ENCODE results near the gene RAB34.
A peak's percentile ranks its signal among the peaks of the same experiment; 100 is the strongest.

The RAB34 gene

DNA sequence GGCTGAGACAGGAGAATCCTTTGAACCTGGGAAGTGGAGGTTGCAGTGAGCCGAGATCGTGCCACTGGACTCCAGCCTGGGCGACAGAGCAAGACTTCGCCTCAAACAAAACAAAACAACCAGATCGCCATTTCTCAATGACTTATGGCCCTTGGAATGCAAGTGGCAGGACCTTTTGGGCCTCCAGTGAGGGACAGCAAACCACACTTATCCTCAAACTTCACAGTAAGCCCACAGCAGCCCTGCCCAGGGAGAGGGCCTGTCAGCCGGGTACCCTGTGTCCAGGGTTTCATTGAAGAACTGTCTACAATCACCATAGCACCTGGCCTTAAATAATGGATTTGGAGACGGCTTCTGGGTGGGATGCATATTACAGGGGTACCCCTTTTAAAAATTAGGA, 37.8 kb upstream of the RAB34 start:
- Histone ChIP-seq H3K36me3 (ENCODE audit: control insufficient read depth in 1 of 2, insufficient read depth in 2 of 2, low read length in 2 of 2) (peaks cover 24 to 50% of the 10 kb centered on the region in 2 donors), H3K4me1 (ENCODE audit: control insufficient read depth in 1 of 2, insufficient read depth in 2 of 2, low read length in 2 of 2) (peaks cover 1 to 2% of the 10 kb centered on the region in 2 donors), H3K27me3 (ENCODE audit: control insufficient read depth in 1 of 2, insufficient read depth in 2 of 2, low read length in 2 of 2) (no peaks in the 10 kb centered on the region), H3K27ac (ENCODE audit: low read depth, low read length) (no peak overlapping the region), H3K9ac (ENCODE audit: low read depth in 1 of 2, low read length in 2 of 2) (no peak overlapping the region), H3K9me3 (ENCODE audit: control insufficient read depth in 1 of 2, low read length in 2 of 2) (no peaks in the 10 kb centered on the region), H3K4me3 (ENCODE audit: low read depth in 1 of 2, low read length in 2 of 2) (no peak overlapping the region)

DNA sequence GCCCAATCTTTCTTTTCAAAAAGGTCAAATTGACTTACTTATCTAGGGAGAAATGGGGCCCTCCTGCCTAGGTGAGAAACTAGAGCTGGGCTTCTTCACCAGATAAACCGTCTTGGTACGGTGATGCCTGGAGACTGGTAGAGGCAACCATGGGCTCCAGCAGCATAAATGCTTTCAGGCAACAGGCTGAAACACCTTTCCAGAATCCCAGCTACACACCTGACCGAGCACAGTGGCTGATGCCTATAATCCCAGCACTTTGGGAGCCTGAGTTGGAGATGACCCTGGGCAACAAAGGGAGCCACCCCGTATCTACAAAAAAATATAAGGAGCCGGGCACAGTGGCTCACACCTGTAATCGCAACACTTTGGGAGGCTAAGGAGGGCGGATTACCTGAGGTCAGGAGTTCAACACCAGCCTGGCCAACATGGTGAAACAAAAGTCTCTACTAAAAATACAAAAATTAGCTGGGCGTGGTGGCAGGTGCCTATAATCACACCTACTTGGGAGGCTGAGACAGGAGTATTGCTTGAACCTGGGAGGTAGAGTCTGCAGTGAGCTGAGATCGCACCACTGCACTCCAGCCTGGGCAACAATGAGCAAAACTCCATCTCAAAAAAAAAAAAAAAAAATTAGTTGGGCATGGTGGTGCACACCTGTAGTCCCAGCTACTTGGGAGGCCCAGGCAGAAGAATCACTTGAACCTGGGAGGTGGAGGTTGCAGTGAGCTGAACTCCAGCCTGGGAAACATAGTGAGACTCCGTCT, 34.1 kb upstream of the RAB34 start:
- no peaks in the 10 kb centered on the region for H3K27me3 ChIP-seq (ENCODE audit: control insufficient read depth in 1 of 2, insufficient read depth in 2 of 2, low read length in 2 of 2)
- H3K4me3 ChIP-seq (ENCODE audit: low read depth in 1 of 2, low read length in 2 of 2) = no peak overlapping the region
- peaks cover 20 to 45% of the 10 kb centered on the region in 2 donors for H3K36me3 ChIP-seq (ENCODE audit: control insufficient read depth in 1 of 2, insufficient read depth in 2 of 2, low read length in 2 of 2)
- peaks cover 26 to 37% of the 10 kb centered on the region in 2 donors for H3K4me1 ChIP-seq (ENCODE audit: control insufficient read depth in 1 of 2, insufficient read depth in 2 of 2, low read length in 2 of 2)
- H3K27ac ChIP-seq (ENCODE audit: low read depth, low read length) = no peak overlapping the region
- H3K9ac ChIP-seq (ENCODE audit: low read depth in 1 of 2, low read length in 2 of 2) = no peak overlapping the region
- no peaks in the 10 kb centered on the region for H3K9me3 ChIP-seq (ENCODE audit: control insufficient read depth in 1 of 2, low read length in 2 of 2)

DNA sequence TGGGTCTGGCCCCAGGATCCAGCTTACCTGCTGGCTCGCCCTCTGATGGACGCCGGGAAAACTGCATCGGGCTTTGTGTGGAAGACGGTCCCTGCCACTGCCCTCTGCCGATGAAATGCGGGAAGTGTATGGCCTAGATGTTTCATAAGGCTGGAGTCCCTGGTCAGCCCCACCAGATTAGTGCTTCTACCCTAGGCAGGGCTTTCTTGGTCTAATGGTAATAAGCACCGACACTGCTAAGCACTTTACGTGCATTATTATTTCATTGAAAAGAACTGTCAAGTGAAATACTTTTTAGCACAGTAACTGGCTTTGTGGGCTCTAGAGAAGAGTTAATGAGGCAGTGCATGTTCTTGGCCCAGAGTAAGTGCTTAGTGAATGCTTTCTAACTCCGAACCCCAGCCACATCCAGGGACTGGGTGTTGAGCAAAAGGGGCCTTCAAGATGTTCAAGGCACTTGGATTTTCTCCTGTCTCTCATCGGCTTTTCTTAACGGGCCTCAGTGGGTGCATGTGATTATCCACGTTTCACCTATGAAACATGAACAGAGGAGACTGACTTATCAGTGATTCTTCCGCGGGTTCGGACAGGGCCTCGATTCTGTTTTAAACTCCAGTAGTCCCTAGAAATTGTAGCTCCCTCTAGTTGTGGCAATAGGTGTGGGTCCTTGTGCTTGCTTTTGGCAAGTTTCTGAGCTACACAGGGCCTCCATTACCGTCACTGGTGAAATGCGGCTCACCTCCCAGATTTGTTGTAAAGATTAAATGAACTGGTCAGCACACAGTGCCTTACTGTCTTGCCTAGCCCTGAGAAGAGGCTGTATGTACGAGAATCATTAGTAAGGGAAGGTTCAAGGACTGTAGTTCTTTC, 32.7 kb upstream of the RAB34 start:
- Histone ChIP-seq H3K4me3 (ENCODE audit: low read depth in 1 of 2, low read length in 2 of 2) (no peak overlapping the region), H3K27ac (ENCODE audit: low read depth, low read length) (no peak overlapping the region), H3K4me1 (ENCODE audit: control insufficient read depth in 1 of 2, insufficient read depth in 2 of 2, low read length in 2 of 2) (peaks cover 40 to 49% of the 10 kb centered on the region in 2 donors), H3K9me3 (ENCODE audit: control insufficient read depth in 1 of 2, low read length in 2 of 2) (no peaks in the 10 kb centered on the region), H3K36me3 (ENCODE audit: control insufficient read depth in 1 of 2, insufficient read depth in 2 of 2, low read length in 2 of 2) (peaks cover 20 to 38% of the 10 kb centered on the region in 2 donors), H3K9ac (ENCODE audit: low read depth in 1 of 2, low read length in 2 of 2) (no peak overlapping the region), H3K27me3 (ENCODE audit: control insufficient read depth in 1 of 2, insufficient read depth in 2 of 2, low read length in 2 of 2) (no peaks in the 10 kb centered on the region)

DNA sequence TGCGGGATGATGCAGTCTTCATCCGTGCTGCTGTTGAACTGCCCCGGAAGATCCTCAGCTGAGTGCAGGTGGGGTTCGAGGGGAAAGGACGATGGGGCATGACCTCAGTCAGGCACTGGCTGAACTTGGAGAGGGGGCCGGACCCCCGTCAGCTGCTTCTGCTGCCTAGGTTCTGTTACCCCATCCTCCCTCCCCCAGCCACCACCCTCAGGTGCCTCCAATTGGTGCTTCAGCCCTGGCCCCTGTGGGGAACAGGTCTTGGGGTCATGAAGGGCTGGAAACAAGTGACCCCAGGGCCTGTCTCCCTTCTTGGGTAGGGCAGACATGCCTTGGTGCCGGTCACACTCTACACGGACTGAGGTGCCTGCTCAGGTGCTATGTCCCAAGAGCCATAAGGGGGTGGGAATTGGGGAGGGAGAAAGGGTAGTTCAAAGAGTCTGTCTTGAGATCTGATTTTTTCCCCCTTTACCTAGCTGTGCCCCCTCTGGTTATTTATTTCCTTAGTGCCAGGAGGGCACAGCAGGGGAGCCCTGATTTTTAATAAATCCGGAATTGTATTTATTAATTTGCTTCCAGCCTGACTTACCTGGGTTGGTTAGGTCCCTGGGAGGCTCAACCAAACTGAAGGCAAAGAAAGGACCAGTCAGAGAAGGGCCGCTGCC, 32.0 kb upstream of the RAB34 start:
- H3K27ac ChIP-seq (ENCODE audit: low read depth, low read length) = no peak overlapping the region

DNA sequence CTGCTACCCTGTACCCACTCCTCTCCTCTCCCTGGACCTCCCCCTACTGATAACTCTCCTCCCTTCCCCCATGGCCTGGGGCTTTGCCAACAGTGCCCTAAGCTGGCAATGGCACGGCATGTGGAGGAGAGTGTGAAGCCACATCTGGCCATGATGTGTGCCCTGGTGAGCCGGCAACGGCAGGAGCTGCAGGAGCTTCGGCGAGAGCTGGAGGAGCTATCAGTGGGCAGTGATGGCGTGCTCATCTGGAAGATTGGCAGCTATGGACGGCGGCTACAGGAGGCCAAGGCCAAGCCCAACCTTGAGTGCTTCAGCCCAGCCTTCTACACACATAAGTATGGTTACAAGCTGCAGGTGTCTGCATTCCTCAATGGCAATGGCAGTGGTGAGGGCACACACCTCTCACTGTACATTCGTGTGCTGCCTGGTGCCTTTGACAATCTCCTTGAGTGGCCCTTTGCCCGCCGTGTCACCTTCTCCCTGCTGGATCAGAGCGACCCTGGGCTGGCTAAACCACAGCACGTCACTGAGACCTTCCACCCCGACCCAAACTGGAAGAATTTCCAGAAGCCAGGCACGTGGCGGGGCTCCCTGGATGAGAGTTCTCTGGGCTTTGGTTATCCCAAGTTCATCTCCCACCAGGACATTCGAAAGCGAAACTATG, 31.3 kb upstream of the RAB34 start:
- Histone ChIP-seq H3K36me3 (ENCODE audit: control insufficient read depth in 1 of 2, insufficient read depth in 2 of 2, low read length in 2 of 2) (peaks cover 20 to 38% of the 10 kb centered on the region in 2 donors), H3K9me3 (ENCODE audit: control insufficient read depth in 1 of 2, low read length in 2 of 2) (no peaks in the 10 kb centered on the region), H3K9ac (ENCODE audit: low read depth in 1 of 2, low read length in 2 of 2) (peak overlapping the region in 1 of 2 donors; percentile 8), H3K4me3 (ENCODE audit: low read depth in 1 of 2, low read length in 2 of 2) (no peak overlapping the region), H3K27ac (ENCODE audit: low read depth, low read length) (peak overlapping the region; percentile 46), H3K4me1 (ENCODE audit: control insufficient read depth in 1 of 2, insufficient read depth in 2 of 2, low read length in 2 of 2) (peaks cover 44 to 55% of the 10 kb centered on the region in 2 donors), H3K27me3 (ENCODE audit: control insufficient read depth in 1 of 2, insufficient read depth in 2 of 2, low read length in 2 of 2) (no peaks in the 10 kb centered on the region)

More for the DNA sequence above, 32.0 kb upstream of the RAB34 start:
- Histone ChIP-seq H3K27me3 (ENCODE audit: control insufficient read depth in 1 of 2, insufficient read depth in 2 of 2, low read length in 2 of 2) (no peaks in the 10 kb centered on the region), H3K4me3 (ENCODE audit: low read depth in 1 of 2, low read length in 2 of 2) (no peak overlapping the region), H3K9me3 (ENCODE audit: control insufficient read depth in 1 of 2, low read length in 2 of 2) (no peaks in the 10 kb centered on the region), H3K36me3 (ENCODE audit: control insufficient read depth in 1 of 2, insufficient read depth in 2 of 2, low read length in 2 of 2) (peaks cover 20 to 38% of the 10 kb centered on the region in 2 donors), H3K4me1 (ENCODE audit: control insufficient read depth in 1 of 2, insufficient read depth in 2 of 2, low read length in 2 of 2) (peaks cover 41 to 55% of the 10 kb centered on the region in 2 donors), H3K9ac (ENCODE audit: low read depth in 1 of 2, low read length in 2 of 2) (peak overlapping the region in 1 of 2 donors; percentile 51)

DNA sequence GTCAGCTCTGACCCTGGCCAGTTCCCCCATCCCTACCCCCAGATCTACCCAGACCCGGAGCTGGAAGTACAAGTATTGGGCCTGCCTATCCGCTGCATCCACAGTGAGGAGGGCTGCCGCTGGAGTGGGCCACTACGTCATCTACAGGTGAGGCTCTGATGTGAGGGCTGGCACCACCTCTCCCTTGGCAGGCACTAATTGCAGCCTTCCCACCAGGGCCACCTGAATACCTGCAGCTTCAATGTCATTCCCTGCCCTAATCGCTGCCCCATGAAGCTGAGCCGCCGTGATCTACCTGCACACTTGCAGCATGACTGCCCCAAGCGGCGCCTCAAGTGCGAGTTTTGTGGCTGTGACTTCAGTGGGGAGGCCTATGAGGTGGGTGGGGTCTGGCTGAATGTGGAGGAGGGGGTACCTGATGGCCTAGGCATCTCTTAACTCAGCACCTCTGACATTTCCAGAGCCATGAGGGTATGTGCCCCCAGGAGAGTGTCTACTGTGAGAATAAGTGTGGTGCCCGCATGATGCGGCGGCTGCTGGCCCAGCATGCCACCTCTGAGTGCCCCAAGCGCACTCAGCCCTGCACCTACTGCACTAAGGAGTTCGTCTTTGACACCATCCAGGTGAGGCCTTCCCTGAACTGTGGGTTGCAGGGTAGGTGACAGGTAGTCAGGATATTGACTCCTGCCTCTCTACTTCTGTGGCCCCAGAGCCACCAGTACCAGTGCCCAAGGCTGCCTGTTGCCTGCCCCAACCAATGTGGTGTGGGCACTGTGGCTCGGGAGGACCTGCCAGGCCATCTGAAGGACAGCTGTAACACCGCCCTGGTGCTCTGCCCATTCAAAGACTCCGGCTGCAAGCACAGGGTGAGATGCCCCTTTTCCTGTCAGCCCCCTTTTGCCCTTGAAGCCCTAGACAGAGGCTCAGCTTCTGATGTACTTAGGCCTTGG, 30.4 kb upstream of the RAB34 start:
- H3K9ac ChIP-seq (ENCODE audit: low read depth in 1 of 2, low read length in 2 of 2) = peak overlapping the region; percentile 95 to 99
- peak overlapping the region; percentile 99 for H3K27ac ChIP-seq (ENCODE audit: low read depth, low read length)
- H3K36me3 ChIP-seq (ENCODE audit: control insufficient read depth in 1 of 2, insufficient read depth in 2 of 2, low read length in 2 of 2) = peaks cover 20 to 38% of the 10 kb centered on the region in 2 donors
- peaks cover 44 to 55% of the 10 kb centered on the region in 2 donors for H3K4me1 ChIP-seq (ENCODE audit: control insufficient read depth in 1 of 2, insufficient read depth in 2 of 2, low read length in 2 of 2)
- no peaks in the 10 kb centered on the region for H3K27me3 ChIP-seq (ENCODE audit: control insufficient read depth in 1 of 2, insufficient read depth in 2 of 2, low read length in 2 of 2)
- H3K9me3 ChIP-seq (ENCODE audit: control insufficient read depth in 1 of 2, low read length in 2 of 2) = no peaks in the 10 kb centered on the region
- H3K4me3 ChIP-seq (ENCODE audit: low read depth in 1 of 2, low read length in 2 of 2) = peak overlapping the region; percentile 59 to 99

DNA sequence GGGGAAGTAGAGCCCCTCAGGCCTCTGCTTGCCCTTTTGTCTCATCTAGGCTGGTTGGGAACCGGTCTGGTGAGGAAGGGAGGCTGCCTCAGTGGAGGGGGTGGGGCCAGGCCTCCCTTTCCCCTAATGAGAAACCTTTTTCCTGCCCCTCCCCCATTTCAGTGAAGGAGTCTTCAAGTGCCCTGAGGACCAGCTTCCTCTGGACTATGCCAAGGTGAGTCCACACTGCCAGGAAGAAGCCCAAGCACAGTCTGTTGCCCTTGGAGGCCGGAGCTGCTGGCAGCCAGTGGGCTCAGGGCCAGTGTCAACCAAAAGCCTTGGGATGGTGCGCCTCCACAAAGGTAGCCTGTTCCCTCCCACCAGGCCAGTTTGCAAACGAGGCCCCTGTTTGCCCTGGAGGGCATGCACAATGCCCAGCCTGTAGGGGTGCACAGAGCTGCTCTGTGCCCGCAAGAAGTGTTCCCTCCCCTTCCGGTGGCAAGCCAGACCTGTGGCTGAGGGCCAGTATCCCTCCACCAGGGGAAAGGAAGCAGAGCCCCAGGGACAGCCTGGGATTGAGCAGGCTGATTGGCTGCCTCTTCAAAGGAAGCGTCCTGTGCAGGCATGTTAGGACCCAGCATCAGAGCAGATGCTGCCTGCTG, 29.5 kb upstream of the RAB34 start:
- peaks cover 48 to 59% of the 10 kb centered on the region in 2 donors for H3K4me1 ChIP-seq (ENCODE audit: control insufficient read depth in 1 of 2, insufficient read depth in 2 of 2, low read length in 2 of 2)
- H3K36me3 ChIP-seq (ENCODE audit: control insufficient read depth in 1 of 2, insufficient read depth in 2 of 2, low read length in 2 of 2) = peaks cover 20 to 38% of the 10 kb centered on the region in 2 donors
- peak overlapping the region; percentile 95 to 99 for H3K9ac ChIP-seq (ENCODE audit: low read depth in 1 of 2, low read length in 2 of 2)
- H3K9me3 ChIP-seq (ENCODE audit: control insufficient read depth in 1 of 2, low read length in 2 of 2) = no peaks in the 10 kb centered on the region
- H3K4me3 ChIP-seq (ENCODE audit: low read depth in 1 of 2, low read length in 2 of 2) = peak overlapping the region; percentile 59 to 99
- H3K27ac ChIP-seq (ENCODE audit: low read depth, low read length) = peak overlapping the region; percentile 99
- H3K27me3 ChIP-seq (ENCODE audit: control insufficient read depth in 1 of 2, insufficient read depth in 2 of 2, low read length in 2 of 2) = no peaks in the 10 kb centered on the region

DNA sequence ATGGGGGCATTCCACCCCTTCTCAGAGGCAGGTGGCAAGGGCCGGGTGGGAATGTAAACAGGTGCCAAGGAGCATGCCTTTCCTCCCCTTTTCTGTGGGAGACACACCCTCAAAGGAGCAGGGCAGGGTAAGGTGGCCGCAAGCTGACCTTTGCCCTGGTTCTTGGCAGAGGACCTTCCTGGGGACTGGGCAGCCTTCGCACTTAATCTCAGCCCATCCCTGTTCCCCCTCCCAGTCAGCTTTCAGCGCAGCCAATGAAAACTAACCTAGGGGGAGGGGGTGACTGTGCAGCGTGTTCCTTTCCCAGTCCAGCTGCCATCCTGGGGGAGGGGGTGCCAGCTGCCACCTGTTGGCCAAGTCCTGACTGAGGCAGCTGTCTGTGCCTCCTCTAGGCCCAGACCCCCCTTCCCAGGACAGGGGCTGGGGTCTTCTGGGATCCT, 29.0 kb upstream of the RAB34 start:
- H3K27me3 ChIP-seq (ENCODE audit: control insufficient read depth in 1 of 2, insufficient read depth in 2 of 2, low read length in 2 of 2) = no peaks in the 10 kb centered on the region
- H3K4me1 ChIP-seq (ENCODE audit: control insufficient read depth in 1 of 2, insufficient read depth in 2 of 2, low read length in 2 of 2) = peaks cover 52 to 64% of the 10 kb centered on the region in 2 donors
- H3K9ac ChIP-seq (ENCODE audit: low read depth in 1 of 2, low read length in 2 of 2) = peak overlapping the region; percentile 95 to 99
- H3K36me3 ChIP-seq (ENCODE audit: control insufficient read depth in 1 of 2, insufficient read depth in 2 of 2, low read length in 2 of 2) = peaks cover 19 to 38% of the 10 kb centered on the region in 2 donors
- H3K9me3 ChIP-seq (ENCODE audit: control insufficient read depth in 1 of 2, low read length in 2 of 2) = no peaks in the 10 kb centered on the region
- peak overlapping the region; percentile 99 for H3K27ac ChIP-seq (ENCODE audit: low read depth, low read length)
- H3K4me3 ChIP-seq (ENCODE audit: low read depth in 1 of 2, low read length in 2 of 2) = peak overlapping the region; percentile 86 to 99
